ENCODE results near the gene HPSE2. TPM values are rescaled to one million over a fixed set of nuclear protein-coding genes. Genes with fewer than 3 reads are reported as not detected.

Gene HPSE2
- total RNA-seq, 1 experiment from 2014 or later, result 0.20 TPM

GRCh38 chr10:99057936-99058690, 177.5 kb downstream of the HPSE2 start:
- no peaks in the 10 kb centered on the region for H3K36me3 Mint-ChIP-seq (ENCODE audit: insufficient read depth in 1 of 3, low read depth in 3 of 3)
- no peak overlapping the region for H2AFZ ChIP-seq (ENCODE audit: low read length)
- no CpG with 5 or more reads among the region's 4 CpGs for WGBS (ENCODE audit: extremely low coverage, insufficient read length, low lambda C conversion rate)

More at GRCh38 chr10:99057936-99058690, 177.5 kb downstream of the HPSE2 start:
- Histone ChIP-seq H3K4me1 (ENCODE audit: insufficient read depth, low read length) (no peaks in the 10 kb centered on the region), H3T11ph (ENCODE audit: low read length) (no peak overlapping the region), H2BK120ac (ENCODE audit: low read depth, low read length, poor library complexity, severe bottlenecking) (no peak overlapping the region), H3K4ac (ENCODE audit: low read depth, low read length) (no peak overlapping the region), H3K27ac (ENCODE audit: insufficient read length, low read depth, low read length) (no peak overlapping the region), H3K27me3 (ENCODE audit: insufficient read depth, low read length) (no peaks in the 10 kb centered on the region), H3K56ac (ENCODE audit: insufficient read length, low read depth, low read length) (no peak overlapping the region), H3K79me1 (ENCODE audit: insufficient read depth, low read depth, low read length, poor library complexity, severe bottlenecking) (no peaks in the 10 kb centered on the region), H3K18ac (ENCODE audit: insufficient read length, low read depth, low read length) (no peak overlapping the region), H3K23ac (ENCODE audit: insufficient read length, low read depth, low read length) (no peak overlapping the region), H2BK5ac (ENCODE audit: insufficient read length, low read length) (no peak overlapping the region), H2BK20ac (ENCODE audit: low read depth, low read length, poor library complexity, severe bottlenecking) (no peak overlapping the region), H3K79me2 (ENCODE audit: insufficient read depth, low read length) (no peaks in the 10 kb centered on the region), H3K4me2 (ENCODE audit: insufficient read depth, insufficient read length, low read length) (no peak overlapping the region), H3K14ac (ENCODE audit: insufficient read depth, low read length) (no peak overlapping the region), H4K5ac (ENCODE audit: insufficient read length, low read depth, low read length) (no peak overlapping the region), H2BK15ac (ENCODE audit: low read depth, low read length) (no peak overlapping the region), H4K8ac (replicated peaks; ENCODE audit: insufficient read length, low read depth, low read length) (no peak overlapping the region), H3K9ac (ENCODE audit: extremely low read depth, insufficient read length, low read length) (no peak overlapping the region), H4K91ac (ENCODE audit: insufficient read length, low read depth, low read length) (no peak overlapping the region), H4K20me1 (ENCODE audit: control insufficient read depth, insufficient read depth, insufficient read length) (no peaks in the 10 kb centered on the region), H3K9me3 (ENCODE audit: control insufficient read depth, low read depth, low read length) (no peaks in the 10 kb centered on the region), H2AK5ac (ENCODE audit: insufficient read length, low read length) (no peak overlapping the region), H2BK12ac (ENCODE audit: insufficient read length, low read depth, low read length) (no peak overlapping the region), H3K23me2 (ENCODE audit: insufficient read length, low read depth, low read length, poor library complexity, severe bottlenecking) (no peaks in the 10 kb centered on the region)
- Mint-ChIP-seq H3K27ac (no peak overlapping the region), H3K4me3 (no peak overlapping the region), H3K4me1 (no peaks in the 10 kb centered on the region), H3K27me3 (ENCODE audit: low read depth) (no peaks in the 10 kb centered on the region), H3K9me3 (no peaks in the 10 kb centered on the region; a peak in 1 of 5 replicates)
- no peak for DNase-seq
- TF ChIP-seq CTCF (conservative IDR thresholded peaks at IDR 0.05), result no peak
